ENCODE results near the gene ZNF296. TPM values are rescaled to one million over a fixed set of nuclear protein-coding genes. Genes with fewer than 3 reads are reported as not detected.
"Not testable (repeated sequence)": the region's sequence is repeated elsewhere in the genome, so short reads cannot be mapped to it uniquely, and the experiment has no call there.

The ZNF296 gene
- 0.45 TPM for total RNA-seq

DNA sequence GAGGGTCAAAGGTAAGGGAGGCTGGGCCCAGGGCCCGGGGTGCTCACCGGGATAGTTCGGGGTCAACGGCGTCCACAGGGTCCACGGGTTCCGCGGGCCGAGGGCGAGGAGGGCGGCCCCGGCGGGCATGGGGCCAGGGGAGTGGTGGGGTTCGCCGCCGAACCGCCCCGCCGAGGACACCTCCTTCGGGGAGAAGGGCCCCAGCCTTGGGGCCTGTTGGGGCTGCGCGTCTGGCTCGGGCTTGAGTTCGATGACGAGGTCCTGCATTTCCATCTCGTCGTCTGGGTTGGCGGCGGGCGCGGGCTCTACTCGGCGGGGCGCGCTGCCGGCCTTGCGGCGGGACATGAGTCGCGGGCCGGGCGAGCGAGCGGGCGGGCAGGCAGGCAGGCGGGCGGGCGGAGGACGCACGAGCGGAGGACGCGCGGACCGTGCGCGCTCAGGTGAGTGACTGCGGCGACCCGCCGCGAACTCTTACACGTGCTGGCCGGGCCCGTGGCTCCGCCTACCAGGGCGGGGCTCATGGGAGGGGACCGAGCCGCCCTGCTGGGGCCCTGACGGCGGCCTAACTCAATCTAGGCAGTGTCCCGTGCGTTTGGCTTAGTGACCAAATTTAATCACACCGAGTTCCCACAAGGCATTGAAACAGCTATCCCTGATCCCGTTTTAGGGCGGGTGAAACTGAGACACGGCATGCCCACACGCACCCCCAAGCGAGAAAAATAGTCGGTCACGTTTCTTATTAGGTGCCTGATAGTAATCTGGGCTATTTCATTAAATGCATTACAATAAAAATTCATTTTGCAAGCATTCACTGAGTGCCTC lies at the start of gene ZNF296:
TSS of gene ZNF296 (minus strand) at position 450 of the 822 bp plus-strand sequence. CDS start at position 345, 105 bp downstream.
- peak; percentile 55 for ATAC-seq
- DNase-seq (ENCODE audit: low spot score), result peak; percentile 75
- intact Hi-C loops (cut with DNase I), result no loop called here

DNA sequence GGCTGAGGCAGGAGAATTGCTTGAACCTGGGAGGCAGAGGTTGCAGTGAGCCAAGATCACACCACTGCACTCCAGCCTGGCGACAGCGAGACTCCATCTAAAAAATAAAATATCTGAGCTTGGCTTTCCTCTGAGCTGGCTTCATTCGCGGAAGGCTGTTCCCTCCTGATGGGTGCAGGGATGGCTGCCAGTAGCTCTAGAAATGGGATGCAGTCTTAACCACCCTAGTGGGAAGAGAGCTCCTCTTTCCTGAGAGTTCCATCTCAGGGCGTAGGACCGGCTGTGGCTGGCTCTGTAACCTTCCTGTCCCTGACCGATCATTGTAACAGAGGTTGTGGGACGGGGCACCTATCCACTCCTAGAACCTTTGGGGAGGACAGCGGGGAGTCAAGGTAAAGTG lies 49.1 kb upstream of the ZNF296 start:
- intact Hi-C loops (cut with DNase I), result no loop called here
- ATAC-seq (no peak), DNase-seq (ENCODE audit: low spot score) (no peak)

DNA sequence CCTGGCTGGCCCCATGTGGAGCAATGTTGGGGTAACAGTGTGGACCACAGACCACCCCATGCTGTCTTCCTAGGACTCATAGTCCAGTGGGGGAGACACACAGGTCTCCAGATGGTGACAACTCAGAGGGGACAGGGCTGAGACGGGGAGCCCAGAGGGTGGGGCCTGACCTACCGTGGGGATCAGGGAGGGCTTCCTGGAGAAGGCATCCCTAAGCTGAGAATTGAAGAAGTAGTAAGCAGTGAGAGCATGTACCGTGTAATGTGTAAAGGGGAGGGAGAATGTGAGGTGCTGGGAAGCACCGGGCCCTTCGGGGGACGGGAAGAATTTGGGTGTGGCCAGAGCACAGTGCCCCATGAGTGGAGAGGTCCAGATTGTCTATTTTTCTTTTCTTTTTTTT lies 47.7 kb upstream of the ZNF296 start:
- intact Hi-C loops (cut with DNase I), result no loop called here
- DNase-seq (ENCODE audit: low spot score), result no peak
- ATAC-seq, result no peak

DNA sequence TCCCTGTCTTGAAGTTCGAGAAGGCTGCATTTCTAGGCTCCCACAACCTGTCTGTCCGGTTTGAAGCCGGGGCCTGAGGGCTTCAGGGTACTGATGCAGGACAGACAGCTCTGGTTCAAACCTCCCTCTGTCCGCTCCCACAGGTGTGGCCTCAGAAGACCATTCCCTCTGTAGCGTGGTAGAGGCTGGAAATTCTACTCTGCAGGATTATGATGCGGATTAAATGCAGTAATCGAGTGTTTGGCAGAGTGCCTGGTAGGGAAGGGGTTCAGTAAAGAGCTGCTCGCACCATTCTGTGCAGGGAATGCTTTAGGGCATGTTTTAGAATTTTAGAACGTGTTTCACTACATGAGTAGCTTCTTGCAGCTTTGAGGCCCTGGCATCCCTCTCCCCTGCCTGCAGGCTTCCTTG lies 47.2 kb upstream of the ZNF296 start:
- no peak for ATAC-seq
- DNase-seq (ENCODE audit: low spot score), result no peak
- intact Hi-C loops (cut with DNase I), result no loop called here

DNA sequence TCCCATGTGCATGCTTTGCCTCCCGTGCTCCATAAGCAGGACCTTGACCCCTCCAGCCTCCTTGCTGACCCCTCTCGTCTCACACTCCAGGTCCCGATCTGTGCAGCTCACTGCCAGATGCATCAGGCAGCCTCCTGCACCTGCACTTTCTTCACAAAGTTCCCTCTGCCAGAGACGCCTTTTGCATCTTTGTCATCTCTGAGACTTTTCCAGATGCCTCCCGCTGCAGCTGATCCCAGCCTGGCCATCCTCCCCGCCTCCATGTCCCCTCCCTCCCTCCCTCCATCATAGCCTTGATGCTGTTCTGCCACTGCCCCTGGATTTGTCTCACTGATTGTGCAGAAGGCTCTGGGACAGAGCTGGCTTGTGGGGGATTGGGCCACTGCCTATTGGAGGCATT lies 46.6 kb upstream of the ZNF296 start:
- ATAC-seq (no peak), DNase-seq (ENCODE audit: low spot score) (no peak)
- intact Hi-C loops (cut with DNase I), result no loop called here

DNA sequence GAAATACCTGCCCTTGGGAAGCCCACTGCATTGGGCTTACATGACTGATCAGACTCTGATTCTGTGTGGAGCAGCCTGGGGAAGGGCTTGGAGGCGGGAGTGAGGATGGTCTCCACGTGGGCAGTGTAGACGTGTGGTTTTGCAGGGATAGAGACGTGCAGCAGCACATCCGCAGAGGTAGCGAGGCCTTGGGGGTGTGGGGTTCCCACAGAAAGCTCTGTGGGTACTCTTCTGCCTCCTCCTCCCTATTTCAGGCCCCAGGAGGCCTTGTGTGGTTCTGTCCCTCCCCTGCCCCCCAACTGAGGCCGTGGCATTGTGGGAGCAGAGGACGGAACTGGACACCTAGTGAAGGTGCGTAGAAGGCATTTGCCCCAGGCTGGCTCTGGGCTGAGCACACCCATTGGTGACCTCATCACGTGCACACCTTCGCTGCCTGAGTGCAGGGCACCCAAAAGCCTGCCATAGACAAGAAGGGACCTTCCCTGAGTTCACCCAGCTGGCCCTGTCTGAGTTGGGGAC lies 45.6 kb upstream of the ZNF296 start:
- intact Hi-C loops (cut with DNase I), result no loop called here
- no peak for DNase-seq (ENCODE audit: low spot score)
- ATAC-seq, result no peak

DNA sequence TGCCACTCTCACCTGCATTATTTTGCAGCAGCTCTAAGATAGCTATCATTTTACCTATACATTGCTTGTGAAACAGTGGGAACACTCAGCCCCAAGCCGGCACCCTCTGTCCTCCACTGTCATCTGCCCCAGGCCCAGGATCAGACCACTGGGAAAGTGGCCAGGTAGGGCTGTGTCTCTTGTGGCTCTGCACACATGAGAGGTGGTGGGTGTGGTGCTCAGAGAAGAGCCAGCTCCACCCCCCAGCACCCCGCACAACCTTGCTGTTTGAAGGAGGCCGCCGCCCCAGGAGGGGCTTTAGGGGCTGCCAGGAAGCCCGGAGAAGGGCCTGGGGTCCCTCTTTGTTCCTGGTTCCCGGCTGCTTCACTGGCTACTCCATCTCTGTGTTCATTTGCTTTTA lies 43.3 kb upstream of the ZNF296 start:
- intact Hi-C loops (cut with DNase I), result no loop called here
- no peak for DNase-seq (ENCODE audit: low spot score)
- no peak for ATAC-seq

DNA sequence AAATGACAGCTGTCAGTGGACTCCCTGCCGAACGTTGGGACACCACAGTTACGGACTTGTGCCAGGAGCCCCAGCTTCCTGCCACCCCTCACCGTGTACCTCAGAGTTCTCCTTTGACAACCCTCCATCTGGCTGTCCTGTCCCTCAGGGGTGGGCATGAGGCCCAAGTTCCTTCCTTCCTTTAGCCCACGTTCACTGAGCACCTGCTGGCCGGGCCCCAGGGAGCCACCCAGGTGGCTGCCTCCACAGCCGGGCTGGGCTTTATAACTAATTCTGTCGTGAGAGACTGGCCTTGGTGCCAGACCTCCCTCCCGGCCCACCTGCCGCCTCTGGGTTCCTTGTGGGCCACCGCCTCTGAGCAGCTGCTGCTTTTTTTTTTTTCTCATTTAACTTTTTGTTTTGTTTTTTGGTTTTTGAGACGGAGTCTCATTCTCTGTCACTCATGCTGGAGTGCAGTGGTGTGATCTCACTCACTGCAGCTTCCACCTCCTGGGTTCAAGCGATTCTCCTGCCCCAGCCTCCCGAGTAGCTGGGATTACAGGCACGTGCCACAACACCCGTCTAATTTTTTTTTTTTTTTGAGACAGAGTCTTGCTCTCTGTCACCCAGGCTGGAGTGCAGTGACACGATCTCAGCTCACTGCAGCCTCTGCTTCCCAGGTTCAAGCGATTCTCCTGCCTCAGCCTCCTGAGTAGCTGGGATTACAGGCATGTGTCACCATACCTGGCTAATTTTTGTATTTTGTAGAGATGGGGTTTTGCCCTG lies 42.5 kb upstream of the ZNF296 start:
- intact Hi-C loops (cut with DNase I); DNase-seq (ENCODE audit: low spot score); ATAC-seq: not testable (repeated sequence)

DNA sequence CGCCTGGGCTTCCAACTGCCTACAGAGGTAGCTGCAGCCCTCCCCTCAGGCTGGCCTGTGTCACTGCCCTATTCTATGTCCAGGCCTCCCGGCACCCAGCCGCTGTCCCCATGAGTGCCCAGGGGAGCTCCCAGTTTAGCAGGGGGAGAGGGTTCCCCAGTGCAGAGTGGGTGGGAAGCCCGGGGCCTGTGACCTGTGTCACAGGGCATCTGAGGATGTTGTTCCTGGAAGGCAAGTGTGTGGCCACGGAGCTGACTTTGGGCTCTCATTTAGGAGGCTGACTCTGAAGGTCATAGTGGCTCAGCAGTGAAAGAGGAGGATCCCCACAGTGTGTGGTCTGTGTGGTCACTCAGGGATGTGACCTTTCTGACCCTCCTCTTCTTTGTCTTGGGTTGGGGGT lies 41.8 kb upstream of the ZNF296 start:
- no peak for DNase-seq (ENCODE audit: low spot score)
- ATAC-seq, result peak; percentile 21
- intact Hi-C loops (cut with DNase I), result no loop called here

DNA sequence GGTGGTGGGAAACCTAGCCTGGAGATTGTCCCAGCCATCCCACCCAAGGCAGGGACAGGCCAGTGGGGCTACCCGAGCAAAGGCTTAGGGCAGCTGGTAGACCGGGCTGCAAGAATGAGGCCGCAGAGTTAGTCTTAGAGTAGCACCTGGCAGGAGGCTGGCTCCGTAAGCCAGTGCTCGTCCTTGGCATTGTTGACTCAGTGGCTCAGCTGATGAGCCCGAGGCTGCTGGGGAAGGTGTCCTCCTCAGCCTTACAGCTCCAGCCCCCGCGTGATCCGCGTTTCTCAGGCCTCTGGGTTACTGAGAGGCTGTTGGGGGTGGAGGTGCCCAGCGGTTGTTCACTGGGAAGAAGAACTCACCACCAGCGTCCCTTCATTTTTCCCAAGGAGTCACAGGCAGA lies 41.4 kb upstream of the ZNF296 start:
- DNase-seq (ENCODE audit: low spot score) (no peak), ATAC-seq (no peak)
- intact Hi-C loops (cut with DNase I), result no loop called here

DNA sequence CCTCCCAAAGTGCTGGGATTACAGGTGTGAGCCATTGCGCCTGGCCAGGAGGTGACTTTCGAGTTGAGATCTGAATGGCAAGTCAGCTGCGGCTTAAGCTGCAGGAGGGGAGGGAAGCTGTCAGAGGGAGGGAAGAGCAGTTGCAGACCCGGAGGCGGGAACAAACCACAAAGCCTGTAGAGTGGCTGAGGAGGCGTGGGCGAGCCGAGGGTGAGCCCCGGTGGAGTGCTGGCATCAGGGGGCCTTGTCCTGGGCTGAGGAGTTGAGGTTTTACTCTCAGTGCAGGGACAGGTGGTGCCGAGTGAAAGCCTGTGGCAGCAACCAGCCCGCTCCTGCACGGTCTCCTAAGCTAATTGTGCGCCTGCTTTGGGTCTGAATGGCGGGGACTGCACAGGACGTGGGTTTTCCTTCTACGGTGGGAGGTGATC lies 40.9 kb upstream of the ZNF296 start:
- no peak for ATAC-seq
- no peak for DNase-seq (ENCODE audit: low spot score)
- intact Hi-C loops (cut with DNase I), result no loop called here

DNA sequence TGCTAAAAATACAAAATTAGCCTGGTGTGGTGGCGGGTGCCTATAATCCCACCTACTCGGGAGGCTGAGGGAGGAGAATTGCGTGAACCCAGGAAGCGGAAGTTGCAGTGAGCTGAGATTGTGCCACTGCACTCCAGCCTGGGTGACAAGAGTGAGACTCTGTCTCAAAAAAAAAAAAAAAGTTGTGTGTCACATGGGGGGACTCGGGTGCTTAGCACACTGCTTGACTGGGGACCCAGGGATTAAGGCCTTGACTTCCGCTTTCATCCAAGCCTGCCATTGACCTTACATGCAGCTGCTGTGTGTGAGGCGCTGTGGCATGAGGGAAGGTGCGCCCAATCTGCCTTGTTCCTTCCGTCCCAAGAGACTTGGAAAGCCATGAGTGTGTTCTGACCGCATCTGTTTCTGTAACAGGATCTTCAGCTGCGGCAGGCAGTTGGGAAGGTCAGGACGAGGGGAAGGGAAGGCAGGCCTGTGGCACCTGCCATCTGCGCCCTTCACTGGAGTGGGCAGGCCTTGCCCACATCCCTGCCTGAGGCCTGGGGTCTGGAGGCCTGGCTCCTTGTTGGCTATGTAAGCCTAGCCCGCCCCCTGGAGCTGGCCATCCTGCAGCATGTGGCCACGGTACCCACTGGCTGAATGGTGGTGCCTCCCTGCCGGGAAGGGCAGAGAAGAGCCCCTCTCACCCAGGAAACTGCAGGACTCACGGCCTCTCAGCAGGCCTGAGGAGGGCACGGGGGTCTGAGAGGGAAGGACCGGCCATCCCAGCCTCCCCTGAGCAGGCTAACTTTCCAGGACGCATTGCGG lies 39.7 kb upstream of the ZNF296 start:
- ATAC-seq (no peak), DNase-seq (ENCODE audit: low spot score) (no peak)
- intact Hi-C loops (cut with DNase I), result no loop called here

DNA sequence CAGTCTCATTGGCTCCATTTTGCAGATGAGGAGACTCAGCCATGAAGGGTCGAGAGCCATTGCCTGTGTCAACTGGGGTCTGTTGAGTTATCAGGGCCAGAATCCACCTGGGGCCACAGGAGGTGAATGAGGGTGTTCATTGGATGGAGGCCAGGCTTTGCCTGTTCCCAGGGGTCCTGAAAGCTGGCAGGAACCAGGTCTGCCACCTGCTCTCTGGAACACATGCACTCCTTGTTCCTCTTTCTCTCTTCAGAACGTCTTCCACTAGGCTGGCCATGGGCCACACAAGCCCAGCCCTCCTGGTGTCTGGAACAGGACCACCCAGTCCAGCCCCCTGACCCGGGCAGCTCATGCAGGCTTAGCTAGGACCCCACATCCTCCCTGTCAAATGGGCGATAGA lies 37.8 kb upstream of the ZNF296 start:
- intact Hi-C loops (cut with DNase I), result loop anchor here (5.0 kb wide), 1 partner anchor 1348 kb away; no protein-coding TSS in a partner anchor
- no peak for DNase-seq (ENCODE audit: low spot score)
- no peak for ATAC-seq

DNA sequence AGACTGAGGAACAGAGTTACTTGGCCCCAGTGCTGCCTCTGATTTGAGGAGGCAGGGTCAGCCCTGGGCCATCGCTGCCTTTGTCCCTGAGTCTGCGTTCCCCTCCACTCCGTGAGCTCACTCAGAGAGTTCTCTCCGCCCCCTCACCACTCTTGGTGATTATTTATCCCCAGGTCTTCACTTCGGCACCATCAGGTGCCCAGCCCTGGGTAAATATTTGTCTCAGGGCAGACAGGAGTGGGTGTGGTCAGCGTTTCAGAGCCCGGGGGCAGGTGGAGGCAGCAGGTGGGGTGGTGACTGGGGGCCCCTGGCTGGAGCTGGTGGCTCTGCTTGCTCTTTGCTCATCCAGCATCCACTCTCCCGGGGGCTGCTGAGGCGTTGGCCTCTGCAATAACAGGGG lies 37.4 kb upstream of the ZNF296 start:
- intact Hi-C loops (cut with DNase I), result loop anchor here (5.0 kb wide), 1 partner anchor 1349 kb away; no protein-coding TSS in a partner anchor
- DNase-seq (ENCODE audit: low spot score) (no peak), ATAC-seq (no peak)

DNA sequence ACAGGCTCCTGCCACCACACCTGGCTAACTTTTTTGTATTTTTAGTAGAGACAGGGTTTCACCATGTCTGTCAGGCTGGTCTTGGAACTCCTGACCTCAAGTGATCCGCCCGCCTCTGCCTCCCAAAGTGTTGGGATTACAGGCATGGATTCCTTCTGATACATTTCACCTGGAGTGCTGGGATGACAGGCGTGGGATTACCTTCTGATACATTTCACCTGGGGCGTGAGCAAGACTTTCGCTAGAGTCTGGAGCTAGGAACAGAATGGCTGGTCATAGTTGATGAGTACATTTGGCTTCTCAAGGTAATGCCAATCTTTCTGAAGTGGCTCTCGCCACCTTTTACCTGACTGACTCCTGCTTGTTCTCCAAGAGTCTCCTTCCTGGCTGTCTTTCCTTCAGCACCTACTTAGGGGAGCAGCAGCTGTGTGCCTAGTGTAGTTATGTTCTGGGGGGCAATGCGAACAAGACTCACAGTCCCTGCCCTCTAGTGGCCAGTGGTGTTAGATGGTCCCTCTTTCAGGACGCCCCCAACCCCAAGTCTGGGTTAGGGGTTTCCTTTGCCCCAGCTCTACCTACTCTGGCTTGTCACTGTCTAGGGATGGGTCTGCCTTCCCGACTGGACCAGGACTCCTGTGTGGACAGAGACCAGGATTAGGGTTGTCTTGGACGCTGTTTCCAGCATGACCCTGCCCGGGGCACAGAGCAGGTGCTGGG lies 36.0 kb upstream of the ZNF296 start:
- intact Hi-C loops (cut with DNase I), result loop anchor here (5.0 kb wide), 1 partner anchor 1350 kb away; no protein-coding TSS in a partner anchor
- DNase-seq (ENCODE audit: low spot score) (no peak), ATAC-seq (no peak)

DNA sequence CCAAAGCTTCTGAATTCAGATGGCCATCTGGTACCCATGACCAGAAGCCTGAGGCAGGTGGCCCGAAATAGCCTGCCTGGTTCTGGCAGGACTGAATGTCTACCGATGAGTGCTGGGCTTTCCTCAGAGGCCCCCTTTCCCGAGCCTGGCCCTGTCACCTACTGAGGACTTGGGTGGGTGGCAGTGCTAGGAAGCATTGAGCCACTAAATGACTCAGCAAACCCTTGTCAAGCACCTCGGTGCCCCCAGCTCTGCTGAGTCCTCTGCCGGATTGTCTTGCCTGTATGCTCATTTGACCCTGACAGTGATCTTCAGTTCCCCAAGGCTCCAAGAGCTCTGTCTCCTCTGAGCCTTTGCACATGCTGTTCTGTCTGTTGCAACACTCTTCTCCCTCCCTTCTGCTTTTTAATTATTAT lies 34.6 kb upstream of the ZNF296 start:
- intact Hi-C loops (cut with DNase I), result loop anchor here (5.0 kb wide), 1 partner anchor 1351 kb away; no protein-coding TSS in a partner anchor
- DNase-seq (ENCODE audit: low spot score) (no peak), ATAC-seq (no peak)

DNA sequence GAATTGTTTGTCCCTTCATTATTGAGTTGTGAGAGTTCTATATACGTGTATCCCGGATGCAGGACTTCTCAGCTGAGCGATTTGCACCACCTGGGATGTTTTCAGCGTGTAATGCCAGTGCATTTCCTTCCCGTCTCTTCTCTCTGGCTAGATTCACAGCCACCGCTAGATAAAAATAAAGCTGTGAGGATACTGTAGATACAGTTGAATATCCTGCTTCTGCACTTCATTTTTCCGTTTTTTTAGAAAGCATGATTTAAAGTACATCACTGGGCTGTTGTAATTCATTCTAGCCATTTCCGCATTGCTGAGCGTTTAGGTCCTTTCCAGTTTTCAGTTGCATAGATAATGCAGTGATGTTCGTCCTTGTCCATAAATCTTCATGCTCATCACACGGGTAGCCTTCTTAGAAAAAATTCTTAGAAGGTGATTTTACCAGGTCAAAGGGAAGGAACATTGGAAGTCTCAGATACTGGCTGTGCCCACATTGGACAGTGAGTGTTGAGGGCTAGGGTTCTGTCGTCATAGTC lies 31.4 kb upstream of the ZNF296 start:
- intact Hi-C loops (cut with DNase I), result no loop called here
- no peak for DNase-seq (ENCODE audit: low spot score)
- ATAC-seq, result no peak

DNA sequence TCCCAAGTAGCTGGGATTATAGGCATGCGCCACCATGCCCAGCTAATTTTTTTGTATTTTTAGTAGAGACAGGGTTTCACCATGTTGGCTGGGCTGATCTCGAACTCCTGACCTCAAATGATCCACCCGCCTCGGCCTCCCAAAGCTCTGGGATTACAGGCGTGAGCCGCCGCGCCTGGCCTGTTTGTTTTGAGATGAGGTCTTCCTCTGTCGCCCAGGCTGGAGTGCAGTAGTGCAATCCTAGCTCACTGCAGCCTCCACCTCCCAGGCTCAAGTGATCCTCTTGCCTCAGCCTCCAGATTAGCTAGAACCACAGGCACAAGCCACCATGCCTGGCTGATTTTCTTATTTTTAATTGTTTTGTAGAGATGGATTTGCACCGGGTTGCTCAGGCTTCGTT lies 30.1 kb upstream of the ZNF296 start:
- ATAC-seq, result not testable (repeated sequence)

More for the DNA sequence above, 30.1 kb upstream of the ZNF296 start:
- DNase-seq (ENCODE audit: low spot score); intact Hi-C loops (cut with DNase I): not testable (repeated sequence)
